Measurements from ENCODE around the gene SMYD3. TPM values are rescaled to one million over a fixed set of nuclear protein-coding genes. Genes with fewer than 3 reads are reported as not detected.

The SMYD3 gene
- total RNA-seq, 2 donors from 2014 or later: 13.5 to 20.8 TPM

GRCh38 chr1:246040200-246040890 lies 466.7 kb downstream of the SMYD3 start:
- intact Hi-C loops (cut with DNase I): no loop called here
- Histone ChIP-seq H3K9me3 (no peaks in the 10 kb centered on the region), H3K27ac (peak overlapping the region in 1 of 4 donors; percentile 17), H3K4me1 (no peaks in the 10 kb centered on the region), H3K36me3 (replicated peaks in 1 of 2; ENCODE audit: insufficient read depth in 1 of 2, low read depth in 2 of 2) (no peaks in the 10 kb centered on the region), H3K27me3 (no peaks in the 10 kb centered on the region), H3K4me3 (no peak overlapping the region)
- DNase-seq (peak; percentile 26 to 64 (median 42)), ATAC-seq (peak; percentile 70)
- 52 to 54% methylated on average over 15 of the region's 15 CpGs for WGBS, 2 donors
- no peak for TF ChIP-seq CTCF (IDR thresholded peaks at IDR 0.05)
- no peak for TF ChIP-seq POLR2A (IDR thresholded peaks at IDR 0.05)

GRCh38 chr1:246039584-246039983 lies 467.5 kb downstream of the SMYD3 start:
- Histone ChIP-seq H3K27me3 (no peaks in the 10 kb centered on the region), H3K4me3 (no peak overlapping the region), H3K27ac (no peak overlapping the region), H3K4me1 (no peaks in the 10 kb centered on the region), H3K9me3 (no peaks in the 10 kb centered on the region), H3K36me3 (replicated peaks in 1 of 2; ENCODE audit: insufficient read depth in 1 of 2, low read depth in 2 of 2) (no peaks in the 10 kb centered on the region)
- intact Hi-C loops (cut with DNase I): no loop called here
- no peak for TF ChIP-seq POLR2A (IDR thresholded peaks at IDR 0.05)
- TF ChIP-seq CTCF (IDR thresholded peaks at IDR 0.05): no peak
- 70 to 72% methylated on average over 6 of the region's 6 CpGs for WGBS, 2 donors
- ATAC-seq (no peak), DNase-seq (peak in 2 of 4 donors; percentile 18 to 49)

GRCh38 chr1:246037832-246038231 lies 469.2 kb downstream of the SMYD3 start:
- 73 to 97% methylated on average over 1 of the region's 1 CpG for WGBS, 2 donors
- H3K36me3 ChIP-seq (replicated peaks in 1 of 2; ENCODE audit: insufficient read depth in 1 of 2, low read depth in 2 of 2): no peaks in the 10 kb centered on the region
- H3K4me3 ChIP-seq: no peak overlapping the region
- DNase-seq (no peak), ATAC-seq (no peak)
- no peaks in the 10 kb centered on the region for H3K4me1 ChIP-seq
- no peaks in the 10 kb centered on the region for H3K9me3 ChIP-seq
- no peak overlapping the region for H3K27ac ChIP-seq
- intact Hi-C loops (cut with DNase I): no loop called here
- no peak for TF ChIP-seq CTCF (IDR thresholded peaks at IDR 0.05)
- no peak for TF ChIP-seq POLR2A (IDR thresholded peaks at IDR 0.05)
- H3K27me3 ChIP-seq: no peaks in the 10 kb centered on the region

GRCh38 chr1:246036175-246036574 lies 470.9 kb downstream of the SMYD3 start:
- H3K4me1 ChIP-seq: peaks cover 7% of the 10 kb centered on the region
- no peak for DNase-seq
- ATAC-seq: no peak
- no peaks in the 10 kb centered on the region for H3K36me3 ChIP-seq (replicated peaks in 1 of 2; ENCODE audit: insufficient read depth in 1 of 2, low read depth in 2 of 2)
- no peaks in the 10 kb centered on the region for H3K27me3 ChIP-seq
- TF ChIP-seq POLR2A (IDR thresholded peaks at IDR 0.05): no peak
- no peak for TF ChIP-seq CTCF (IDR thresholded peaks at IDR 0.05)
- no peak overlapping the region for H3K27ac ChIP-seq
- no peak overlapping the region for H3K4me3 ChIP-seq
- H3K9me3 ChIP-seq: no peaks in the 10 kb centered on the region
- 93 to 96% methylated on average over 1 of the region's 1 CpG for WGBS, 2 donors
- intact Hi-C loops (cut with DNase I): no loop called here

GRCh38 chr1:246035060-246035541 lies 472.0 kb downstream of the SMYD3 start:
- no peaks in the 10 kb centered on the region for H3K36me3 ChIP-seq (replicated peaks in 1 of 2; ENCODE audit: insufficient read depth in 1 of 2, low read depth in 2 of 2)
- intact Hi-C loops (cut with DNase I): no loop called here
- 72 to 81% methylated on average over 11 of the region's 11 CpGs for WGBS, 2 donors
- peaks cover 7% of the 10 kb centered on the region for H3K4me1 ChIP-seq
- H3K4me3 ChIP-seq: no peak overlapping the region
- ATAC-seq (no peak), DNase-seq (no peak)
- no peaks in the 10 kb centered on the region for H3K9me3 ChIP-seq
- no peaks in the 10 kb centered on the region for H3K27me3 ChIP-seq
- no peak for TF ChIP-seq POLR2A (IDR thresholded peaks at IDR 0.05)
- TF ChIP-seq CTCF (IDR thresholded peaks at IDR 0.05): no peak
- H3K27ac ChIP-seq: no peak overlapping the region
